Nephron progenitor cell (in vitro differentiated cells): ENCODE data around the gene NR2E1.

Experiments used
- DNase-seq: peaks from one replicate; pipeline ENCODE4 v3.0.0; 2021
- H3K27ac Mint-ChIP-seq: 2 replicates; pipeline ENCODE4 v1.8.0; 2021; ENCODE audit warnings: mild to moderate bottlenecking, moderate library complexity, mixed read lengths
- H3K27me3 Mint-ChIP-seq: 2 replicates; pipeline ENCODE4 v1.8.0; 2021; ENCODE audit warnings: mild to moderate bottlenecking, low read depth, mixed read lengths; ENCODE audit not compliant: poor library complexity
- H3K36me3 Mint-ChIP-seq: 2 replicates; pipeline ENCODE4 v1.8.0; 2021; ENCODE audit warnings: low read depth, mixed read lengths
- H3K4me1 Mint-ChIP-seq: 2 replicates; pipeline ENCODE4 v1.8.0; 2021; ENCODE audit warnings: mixed read lengths
- H3K4me3 Mint-ChIP-seq: 2 replicates; pipeline ENCODE4 v1.8.0; 2021; ENCODE audit warnings: mild to moderate bottlenecking, moderate library complexity, mixed read lengths
- H3K9me3 Mint-ChIP-seq: 2 replicates; pipeline ENCODE4 v1.8.0; 2021; ENCODE audit warnings: mild to moderate bottlenecking, moderate library complexity, mixed read lengths
- CTCF ChIP-seq: fragments of 200-600 bp; sonication (generic); IDR thresholded peaks from 2 replicates; pipeline ENCODE4 v1.5.0; 2021; ENCODE audit warnings: antibody characterized with exemption

The NR2E1 gene

GRCh38 chr6:108193131-108193530 lies 27.3 kb downstream of the NR2E1 start:
- Mint-ChIP-seq H3K27me3 (peaks cover 51% of the 10 kb centered on the region), H3K4me1 (peaks cover 6% of the 10 kb centered on the region), H3K27ac (no peak overlapping the region), H3K9me3 (no peaks in the 10 kb centered on the region), H3K36me3 (no peaks in the 10 kb centered on the region), H3K4me3 (no peak overlapping the region)
- no peak for TF ChIP-seq CTCF
- no peak for DNase-seq

GRCh38 chr6:108193835-108194234 lies 28.0 kb downstream of the NR2E1 start:
- H3K9me3 Mint-ChIP-seq = no peaks in the 10 kb centered on the region
- peaks cover 6% of the 10 kb centered on the region for H3K4me1 Mint-ChIP-seq
- no peak overlapping the region for H3K4me3 Mint-ChIP-seq
- H3K27me3 Mint-ChIP-seq = peaks cover 44% of the 10 kb centered on the region
- no peak overlapping the region for H3K27ac Mint-ChIP-seq
- no peaks in the 10 kb centered on the region for H3K36me3 Mint-ChIP-seq
- no peak for TF ChIP-seq CTCF
- no peak for DNase-seq

DNA sequence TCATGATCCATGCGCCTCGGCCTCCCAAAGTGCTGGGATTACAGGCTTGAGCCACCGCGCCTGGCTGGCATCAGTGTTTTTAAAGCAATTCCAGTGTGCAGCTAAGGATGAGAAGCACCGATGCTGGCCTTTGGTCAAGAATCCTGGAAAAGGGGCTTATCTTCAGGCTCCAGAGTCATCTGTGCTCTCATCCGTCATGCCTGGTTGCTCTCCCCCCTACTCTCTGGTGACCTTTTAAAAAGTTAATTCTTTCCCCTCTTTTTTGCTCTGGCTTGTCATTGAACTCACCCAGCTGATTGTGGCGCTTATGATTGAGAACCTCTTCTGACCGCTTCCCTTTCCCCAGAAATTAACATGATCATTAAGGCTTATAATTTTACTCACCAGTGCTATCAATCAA lies 28.7 kb downstream of the NR2E1 start:
- H3K27me3 Mint-ChIP-seq = peaks cover 37% of the 10 kb centered on the region
- H3K9me3 Mint-ChIP-seq = no peaks in the 10 kb centered on the region
- no peak overlapping the region for H3K4me3 Mint-ChIP-seq
- no peak overlapping the region for H3K27ac Mint-ChIP-seq
- no peak for TF ChIP-seq CTCF
- no peak for DNase-seq
- H3K36me3 Mint-ChIP-seq = no peaks in the 10 kb centered on the region
- peaks cover 6% of the 10 kb centered on the region for H3K4me1 Mint-ChIP-seq

- peaks cover 30% of the 10 kb centered on the region for H3K27me3 Mint-ChIP-seq
- peaks cover 11% of the 10 kb centered on the region for H3K4me1 Mint-ChIP-seq
- H3K27ac Mint-ChIP-seq = no peak overlapping the region
- TF ChIP-seq CTCF = no peak
- no peaks in the 10 kb centered on the region for H3K9me3 Mint-ChIP-seq
- H3K4me3 Mint-ChIP-seq = no peak overlapping the region
- H3K36me3 Mint-ChIP-seq = no peaks in the 10 kb centered on the region
- no peak for DNase-seq
Observed at GRCh38 chr6:108195209-108195608, 29.4 kb downstream of the NR2E1 start.

DNA sequence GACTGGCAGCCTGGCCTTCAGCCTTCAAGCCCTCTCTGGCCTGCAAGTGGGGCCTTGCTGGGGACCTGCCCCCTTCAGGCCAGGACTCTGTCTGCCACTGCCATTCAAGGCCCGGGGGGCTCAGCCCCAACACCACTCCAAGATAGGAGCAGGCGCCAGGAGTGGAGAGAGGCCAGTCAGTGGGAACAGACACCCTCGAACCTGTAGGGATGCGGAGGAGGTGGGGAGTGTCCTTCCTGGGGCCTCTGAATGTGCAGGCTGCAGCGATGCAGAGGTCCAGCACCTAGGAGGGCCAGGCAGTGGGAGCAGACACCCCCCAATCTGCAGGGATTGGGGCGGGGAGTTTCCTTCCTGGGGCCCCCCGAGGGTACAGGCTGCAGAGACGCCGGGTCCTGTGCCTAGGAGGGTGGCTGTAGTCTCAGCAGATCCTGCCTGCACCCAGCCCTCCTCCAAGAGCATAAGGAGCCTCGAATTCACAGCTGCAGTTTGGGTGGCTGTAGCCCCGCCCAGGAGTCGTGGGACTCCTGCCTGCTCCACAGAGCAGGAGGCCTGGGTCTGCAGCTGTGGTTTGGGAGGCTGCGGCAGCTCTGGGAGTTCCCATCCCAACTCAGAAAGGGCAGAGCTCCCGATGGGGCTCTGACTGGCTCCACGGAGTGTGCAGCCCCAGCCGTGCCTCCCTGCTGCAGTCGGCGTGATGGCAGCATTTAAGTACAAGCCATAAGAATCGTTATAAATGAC lies 33.1 kb downstream of the NR2E1 start:
- Mint-ChIP-seq H3K27me3 (peaks cover 5% of the 10 kb centered on the region), H3K9me3 (no peaks in the 10 kb centered on the region), H3K4me3 (no peak overlapping the region), H3K27ac (no peak overlapping the region), H3K36me3 (no peaks in the 10 kb centered on the region), H3K4me1 (peaks cover 28% of the 10 kb centered on the region)
- no peak for DNase-seq
- TF ChIP-seq CTCF = no peak

DNA sequence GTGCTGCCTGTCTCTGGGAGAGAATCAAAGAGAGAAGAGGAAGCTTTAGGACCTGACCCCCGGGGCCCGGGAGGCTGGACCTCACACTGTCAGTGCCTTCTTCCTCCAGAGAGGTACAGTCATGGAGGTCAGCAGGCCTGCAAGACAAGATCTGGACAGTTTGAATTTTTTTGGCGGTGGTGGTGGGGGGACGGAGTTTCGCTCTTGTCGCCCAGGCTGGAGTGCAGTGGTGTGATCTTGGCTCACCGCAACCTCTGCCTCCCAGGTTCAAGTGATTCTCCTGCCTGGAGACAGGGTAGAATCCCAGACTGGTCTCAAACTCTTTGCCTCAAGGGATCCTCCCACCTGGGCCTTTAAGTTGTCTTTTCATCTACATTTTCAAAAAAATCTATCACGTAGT lies 34.4 kb downstream of the NR2E1 start:
- peaks cover 26% of the 10 kb centered on the region for H3K4me1 Mint-ChIP-seq
- no peak overlapping the region for H3K4me3 Mint-ChIP-seq
- DNase-seq = no peak

More for the DNA sequence above, 34.4 kb downstream of the NR2E1 start:
- Mint-ChIP-seq H3K9me3 (no peaks in the 10 kb centered on the region), H3K36me3 (no peaks in the 10 kb centered on the region), H3K27ac (no peak overlapping the region), H3K27me3 (no peaks in the 10 kb centered on the region)
- no peak for TF ChIP-seq CTCF
